HG03135 (cell line): ENCODE data around the gene MTUS2.

Experiments
- ATAC-seq: cut with Tn5 transposase; IDR thresholded peaks from one replicate; pipeline ENCODE4 v1.9.1; 2021; ENCODE audit warnings: mild to moderate bottlenecking, moderate library complexity; ENCODE audit not compliant: unreplicated experiment

The MTUS2 gene

GRCh38 chr13:29499506-29500165 is 679.5 kb downstream of the MTUS2 start:
- ATAC-seq, result no peak

DNA sequence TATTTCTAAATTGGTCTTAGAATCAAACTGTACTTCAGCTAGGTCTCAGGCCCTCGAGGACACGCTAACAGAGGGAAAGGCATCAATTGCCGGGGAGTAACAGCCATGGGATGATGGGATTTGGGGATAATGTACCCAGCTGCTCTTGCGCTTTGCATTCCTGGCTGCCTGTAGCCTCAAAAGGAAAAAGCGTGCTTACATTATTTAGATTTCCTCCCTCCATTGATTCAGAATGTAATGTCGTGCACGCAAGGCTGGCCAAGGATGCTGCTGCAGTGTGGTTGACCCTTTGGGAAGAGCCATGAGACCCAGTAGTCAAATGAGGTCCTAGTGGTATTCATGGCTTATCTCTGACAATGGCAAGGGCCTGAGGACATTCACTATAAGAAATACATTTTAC is 680.2 kb downstream of the MTUS2 start:
- no peak for ATAC-seq

DNA sequence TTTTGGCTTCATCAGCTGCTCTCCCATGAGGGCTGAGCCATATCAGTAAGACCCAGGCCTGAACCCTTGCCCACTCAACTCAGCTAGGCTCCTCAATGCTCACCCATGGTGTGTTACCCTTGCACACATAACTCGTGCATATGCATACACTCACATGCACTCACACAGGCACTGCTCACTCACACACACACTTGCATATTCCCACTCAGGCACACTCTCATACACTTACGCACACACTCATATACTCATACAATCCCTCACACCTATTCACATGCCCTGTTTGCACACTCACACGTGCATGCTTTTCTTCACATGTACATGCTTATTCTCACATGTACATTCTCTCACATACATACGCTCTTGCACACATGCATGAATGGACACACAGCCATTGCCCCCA is 681.5 kb downstream of the MTUS2 start:
- no peak for ATAC-seq

GRCh38 chr13:29502391-29503008 is 682.4 kb downstream of the MTUS2 start:
- ATAC-seq, result no peak

DNA sequence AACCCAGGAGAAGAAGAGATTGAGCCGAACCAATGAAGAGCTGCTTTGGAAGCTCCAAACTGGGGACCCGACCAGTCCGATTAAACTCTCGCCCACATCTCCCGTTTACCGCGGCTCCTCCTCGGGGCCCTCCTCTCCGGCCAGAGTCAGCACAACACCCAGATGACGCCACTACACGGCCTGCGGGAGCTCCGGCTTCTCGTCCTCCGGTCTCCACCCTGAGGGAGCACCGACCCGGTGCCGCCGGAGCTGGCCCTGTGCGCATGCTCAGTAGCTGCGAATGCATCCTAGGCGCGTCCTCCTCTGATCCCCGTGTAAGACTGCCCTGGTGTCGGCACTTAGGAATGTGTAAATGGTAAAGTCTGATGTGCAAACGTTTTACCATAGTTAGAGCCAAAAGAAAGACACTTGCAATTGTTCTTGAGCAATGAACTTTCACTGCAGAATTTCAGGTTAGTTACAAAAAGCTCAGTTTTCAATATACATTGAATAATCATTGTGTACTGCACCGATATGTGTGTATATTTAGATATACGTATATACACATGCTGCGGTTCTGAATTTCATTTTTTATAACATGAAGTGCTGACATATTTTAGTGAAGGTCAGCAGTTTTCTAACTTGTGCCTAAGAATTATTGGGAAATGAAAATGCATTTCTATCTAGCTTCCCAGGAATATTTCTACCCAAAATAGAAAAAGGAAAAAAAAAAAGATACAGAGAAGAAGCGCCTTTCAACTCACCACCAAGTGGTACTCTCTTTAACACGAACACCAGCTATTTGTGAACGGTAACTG is 683.1 kb downstream of the MTUS2 start:
- no peak for ATAC-seq

DNA sequence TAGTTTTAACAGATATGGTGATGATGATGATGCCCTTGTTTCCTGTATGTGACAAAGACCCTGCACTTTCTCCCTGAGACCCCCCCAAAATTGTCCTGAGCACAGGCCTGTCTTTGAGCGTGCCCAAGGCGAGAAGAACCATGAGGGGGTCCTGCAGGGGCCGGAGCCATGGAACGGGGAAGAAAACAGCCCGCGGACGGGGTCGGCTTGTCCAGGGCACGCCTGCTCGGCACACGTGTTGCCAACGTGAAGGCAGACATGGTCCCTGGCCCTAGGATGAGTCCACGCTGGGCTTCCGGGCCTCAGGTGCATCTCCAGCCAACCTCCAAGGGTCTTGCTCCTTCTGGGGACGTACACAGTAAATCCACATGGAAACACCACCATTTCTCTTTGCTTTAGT is 684.6 kb downstream of the MTUS2 start:
- ATAC-seq, result no peak

- no peak for ATAC-seq
These were observed 685.4 kb downstream of the MTUS2 start for GRCh38 chr13:29505511-29505910.

- ATAC-seq, result no peak
These were observed 685.8 kb downstream of the MTUS2 start for GRCh38 chr13:29505950-29506349.

- ATAC-seq, result no peak
These were observed 687.2 kb downstream of the MTUS2 start for GRCh38 chr13:29507356-29507755.

DNA sequence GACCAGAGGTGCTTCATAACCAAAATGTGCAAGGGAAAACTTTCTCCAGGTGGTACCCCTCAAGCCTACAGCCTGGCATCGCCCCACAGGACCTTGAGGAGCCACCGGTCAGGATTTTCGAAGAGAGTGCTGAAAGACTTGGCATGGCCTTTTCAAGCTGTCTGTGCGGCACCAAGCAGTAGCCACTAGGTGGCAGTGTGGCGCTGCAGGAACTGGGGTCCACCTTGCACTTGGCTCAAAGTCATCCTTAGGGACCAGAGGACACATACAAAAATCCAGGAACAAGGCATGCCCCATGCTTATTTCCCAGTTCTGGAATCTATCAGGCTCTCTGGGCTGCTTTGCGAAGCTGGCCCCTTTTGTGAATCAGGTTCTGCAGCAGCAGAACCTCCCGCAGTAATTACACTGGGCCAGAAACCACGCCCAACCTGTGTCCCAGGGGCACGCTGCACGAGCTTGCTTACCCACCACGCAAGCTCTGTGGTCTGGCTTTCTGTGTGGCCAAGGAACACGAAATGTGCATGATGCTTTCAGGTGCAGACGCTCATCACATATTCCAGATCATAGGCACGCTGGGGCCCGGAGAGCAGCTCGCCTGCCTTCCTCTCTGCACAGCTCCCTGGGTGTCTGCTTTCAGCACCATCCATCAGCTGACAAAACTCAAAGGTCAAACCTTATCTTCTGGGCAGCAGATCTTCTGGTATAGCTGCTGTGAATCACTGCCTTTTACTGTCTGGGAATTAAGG is 688.2 kb downstream of the MTUS2 start:
- ATAC-seq, result peak; percentile 70

DNA sequence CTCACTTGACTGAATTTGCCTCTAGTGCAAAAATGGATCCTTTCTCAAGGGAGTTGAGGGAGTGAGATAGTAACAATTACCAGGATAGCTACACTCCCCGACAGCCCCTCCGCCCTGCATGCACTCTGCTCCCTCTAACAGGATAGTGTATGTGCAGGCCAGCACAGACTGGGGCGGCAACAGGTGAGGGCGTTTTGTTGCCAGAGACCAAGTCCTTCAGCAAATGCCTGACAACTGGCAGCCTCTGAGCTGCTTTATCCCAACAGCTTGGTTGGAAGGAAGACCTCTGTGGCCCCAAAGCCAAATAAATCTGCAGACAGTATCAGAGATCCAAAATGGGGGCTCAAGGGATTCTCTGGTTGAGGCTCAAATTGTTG is 688.7 kb downstream of the MTUS2 start:
- ATAC-seq, result no peak

- no peak for ATAC-seq
These were observed 690.0 kb downstream of the MTUS2 start for GRCh38 chr13:29509999-29510589.

DNA sequence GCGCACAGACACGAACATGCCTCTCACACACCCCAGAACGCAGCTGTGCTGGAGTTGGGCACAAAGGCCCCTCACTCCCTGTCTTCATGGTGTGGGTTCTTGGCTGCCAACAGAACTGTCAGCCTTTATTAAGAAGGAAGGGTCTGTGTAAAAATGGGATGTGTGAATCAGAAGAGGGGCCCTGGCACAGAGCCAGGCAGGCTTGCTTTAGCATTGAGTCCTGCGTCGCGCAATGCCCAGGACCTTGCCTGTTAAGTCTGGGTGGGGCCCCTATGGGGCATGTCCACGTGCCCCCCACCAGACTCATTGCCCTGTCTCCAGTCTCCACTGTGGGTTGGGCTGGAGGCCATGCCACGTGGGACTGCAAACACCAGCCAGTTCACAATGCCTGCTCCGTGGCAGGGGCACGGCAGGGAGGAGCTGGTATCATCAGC is 690.5 kb downstream of the MTUS2 start:
- ATAC-seq, result no peak

- no peak for ATAC-seq
These were observed 691.1 kb downstream of the MTUS2 start for GRCh38 chr13:29511106-29511796.

DNA sequence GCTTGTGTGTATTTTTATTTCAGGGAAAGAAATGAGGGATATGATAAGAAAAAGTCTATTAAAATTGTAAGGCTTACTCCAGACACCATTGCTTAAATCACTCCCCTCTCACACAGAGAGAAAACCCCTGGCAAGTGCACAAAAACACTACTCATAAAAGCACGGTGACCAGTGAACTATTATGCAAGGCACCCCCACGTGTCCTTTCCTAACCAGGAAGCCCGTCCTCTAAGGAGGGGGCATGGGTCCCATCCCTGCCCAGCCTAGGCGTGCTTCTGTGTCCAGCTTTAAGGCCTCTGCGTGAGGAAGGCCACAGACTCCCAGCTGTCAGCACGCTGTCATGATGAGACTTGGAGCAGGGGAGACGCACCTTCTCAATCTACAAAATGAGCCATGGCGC is 691.8 kb downstream of the MTUS2 start:
- no peak for ATAC-seq

- no peak for ATAC-seq
These were observed 693.2 kb downstream of the MTUS2 start for GRCh38 chr13:29513002-29513980.

DNA sequence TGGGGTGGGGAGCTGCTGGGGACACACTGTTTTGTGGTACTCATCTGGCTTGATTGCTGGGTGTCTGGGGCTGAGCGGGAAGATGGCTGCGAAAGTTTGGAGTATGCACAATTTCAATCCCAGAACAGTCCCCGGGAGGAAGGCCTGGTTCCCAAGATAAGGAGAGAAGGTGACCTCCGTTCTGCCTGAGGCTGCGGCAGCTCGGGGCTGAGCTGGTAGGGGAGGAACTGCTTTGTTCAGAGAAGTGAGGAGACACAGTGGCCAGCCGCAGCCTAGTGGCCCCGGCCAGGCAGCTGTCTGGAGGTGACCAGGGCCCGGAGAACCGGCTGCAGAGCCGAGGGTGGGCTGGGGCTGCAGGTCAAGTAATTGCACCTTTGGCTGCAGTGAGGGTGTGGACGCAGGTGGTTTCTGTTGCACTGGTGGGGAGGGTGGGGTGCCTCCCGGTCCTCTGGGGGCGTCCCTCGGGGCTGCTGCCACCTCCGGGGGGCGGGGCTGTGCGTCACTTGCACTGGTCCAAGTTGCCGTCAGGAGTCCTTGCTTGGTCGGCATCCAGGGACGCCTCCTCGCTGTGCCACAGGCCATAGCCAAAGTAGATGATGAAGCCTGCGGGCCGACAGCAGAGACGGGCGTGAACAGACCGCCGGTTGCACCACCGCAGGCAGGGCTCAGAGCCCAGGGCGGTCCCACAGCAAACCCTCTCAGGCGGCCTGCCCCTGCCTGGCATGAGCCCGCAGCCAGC is 694.0 kb downstream of the MTUS2 start:
- no peak for ATAC-seq

DNA sequence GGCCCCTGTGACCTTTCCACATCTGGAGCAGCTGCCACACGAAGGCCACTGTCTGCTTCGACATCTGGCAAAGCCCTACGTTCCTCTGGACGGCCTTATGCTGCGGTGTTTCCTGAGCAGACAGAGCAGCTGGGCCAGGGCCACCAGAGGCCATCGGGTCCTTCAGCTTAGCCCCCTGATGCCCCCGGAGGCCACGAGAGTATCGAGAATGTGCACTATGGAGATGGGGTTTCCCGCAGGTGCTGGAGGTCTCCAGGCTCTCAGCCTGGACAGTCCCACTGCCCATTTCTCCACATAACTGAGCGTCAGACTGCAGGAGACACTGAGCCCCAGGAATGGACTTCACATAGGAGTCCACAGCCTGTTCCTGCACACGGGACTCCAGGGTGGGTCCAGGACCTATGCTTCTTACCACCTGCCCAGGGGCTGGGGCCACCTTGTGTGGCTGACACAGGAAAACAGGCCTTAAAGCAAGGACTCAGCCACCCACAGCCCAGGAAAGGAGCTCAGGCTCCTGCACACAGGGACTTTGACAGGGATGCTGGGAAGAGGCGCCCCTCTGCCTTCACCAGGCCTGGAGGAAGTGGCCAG is 694.7 kb downstream of the MTUS2 start:
- no peak for ATAC-seq
